GM19043 (cell line): ENCODE data around the gene ZIC5.

ENCODE experiments used
- ATAC-seq: cut with Tn5 transposase; IDR thresholded peaks from one replicate; pipeline ENCODE4 v1.9.1; 2021; ENCODE audit warnings: low read depth; ENCODE audit not compliant: unreplicated experiment

ZIC5 gene

DNA sequence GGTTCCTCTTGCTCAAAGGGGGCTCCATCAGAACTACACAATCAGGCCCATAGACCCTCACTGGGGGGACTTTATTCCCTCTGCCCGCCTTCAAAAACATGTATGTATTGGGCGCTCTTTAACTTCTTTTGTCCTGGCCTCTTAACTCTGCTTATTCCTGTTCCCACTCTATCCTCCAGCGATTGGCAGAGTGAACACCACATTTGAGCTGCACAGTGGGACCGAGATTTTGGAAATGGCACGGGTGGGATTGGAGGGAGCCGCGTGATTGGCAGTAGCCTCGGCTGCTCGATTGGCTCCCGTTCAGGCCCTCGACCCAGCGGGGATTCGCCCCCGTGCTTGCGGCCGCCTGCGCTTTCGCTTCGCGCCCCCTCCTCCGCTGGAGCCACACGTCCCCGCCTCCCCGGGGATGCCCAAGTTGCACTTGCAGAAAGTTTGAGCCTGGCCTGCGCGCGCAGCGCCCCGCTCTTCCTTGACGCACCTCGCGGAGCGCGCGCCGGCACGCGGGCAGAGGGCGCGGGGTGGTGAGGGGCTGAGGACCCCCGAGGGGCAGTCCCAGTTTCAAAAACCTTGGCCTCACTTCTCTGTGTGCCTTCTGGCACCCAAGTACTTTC is at the start of gene ZIC5:
Gene ZIC5 (minus strand): TSS at position 192 of the 614 bp plus-strand sequence. CDS start 164 bp downstream, at position 28.
- ATAC-seq: no peak

DNA sequence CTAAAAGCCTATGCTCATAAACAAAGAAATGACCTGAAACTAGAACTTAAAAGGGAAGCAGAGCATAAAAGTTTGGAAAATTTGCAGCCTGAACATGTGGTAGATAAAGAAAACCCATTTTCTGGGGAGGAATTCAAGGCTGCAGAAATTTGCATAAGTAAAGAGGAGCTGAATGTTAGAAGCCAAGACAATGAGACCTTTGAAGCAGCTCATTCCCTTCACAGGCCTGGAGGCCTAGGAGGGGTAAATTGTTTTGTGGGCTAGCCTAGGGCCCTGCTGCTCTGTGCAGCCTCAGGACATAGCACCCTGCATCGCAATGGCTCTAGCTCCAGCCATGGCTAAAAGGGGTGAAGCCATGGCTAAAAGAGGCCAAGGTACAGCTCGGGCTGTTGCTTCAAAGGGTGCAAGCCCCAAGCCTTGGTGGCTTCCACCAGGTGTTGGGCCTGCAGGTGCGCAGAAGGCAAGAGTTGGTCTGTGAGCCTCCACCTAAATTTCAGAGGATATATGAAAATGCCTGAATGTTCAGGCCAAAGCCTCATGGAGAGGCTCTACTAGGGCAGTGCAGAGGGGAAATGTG is 48.3 kb upstream of the ZIC5 start:
- no peak for ATAC-seq

DNA sequence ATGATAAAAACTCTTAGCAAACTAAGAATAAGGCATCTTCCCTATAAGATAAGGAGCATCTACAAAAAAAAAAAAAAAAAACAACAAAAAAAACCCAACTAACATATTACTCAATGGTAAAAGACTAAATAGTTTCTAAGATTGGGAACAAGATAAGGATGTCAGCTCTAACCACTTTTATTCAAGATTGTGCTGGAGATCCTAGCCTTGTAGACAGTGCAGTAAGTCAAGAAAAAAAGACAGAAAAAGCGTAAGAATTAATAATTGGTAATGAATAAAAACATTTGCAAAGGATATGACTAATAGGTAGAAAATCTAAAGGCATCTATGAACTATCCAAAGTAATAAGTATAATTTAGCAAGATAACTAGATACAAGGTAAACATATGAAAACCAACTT is 43.1 kb upstream of the ZIC5 start:
- no peak for ATAC-seq

DNA sequence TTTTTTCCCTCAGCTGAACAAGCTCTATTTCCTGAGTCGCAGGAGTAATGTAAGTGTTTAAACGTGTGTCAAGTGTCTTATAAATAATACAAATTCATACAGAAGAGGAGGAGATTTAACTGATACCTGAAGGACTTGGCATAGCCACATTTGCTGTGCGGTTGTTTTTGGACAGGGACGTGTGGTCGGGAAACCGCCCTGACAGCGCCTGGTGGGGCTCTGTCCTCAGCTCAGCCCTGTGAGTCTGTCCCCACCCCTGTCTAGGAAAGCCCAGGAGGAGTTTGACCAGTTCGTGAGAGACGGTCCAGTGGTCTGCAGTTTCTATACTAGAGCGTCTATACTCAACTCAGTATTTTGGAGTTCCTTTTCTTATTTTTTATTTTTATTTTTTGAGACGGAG is 26.7 kb upstream of the ZIC5 start:
- no peak for ATAC-seq

DNA sequence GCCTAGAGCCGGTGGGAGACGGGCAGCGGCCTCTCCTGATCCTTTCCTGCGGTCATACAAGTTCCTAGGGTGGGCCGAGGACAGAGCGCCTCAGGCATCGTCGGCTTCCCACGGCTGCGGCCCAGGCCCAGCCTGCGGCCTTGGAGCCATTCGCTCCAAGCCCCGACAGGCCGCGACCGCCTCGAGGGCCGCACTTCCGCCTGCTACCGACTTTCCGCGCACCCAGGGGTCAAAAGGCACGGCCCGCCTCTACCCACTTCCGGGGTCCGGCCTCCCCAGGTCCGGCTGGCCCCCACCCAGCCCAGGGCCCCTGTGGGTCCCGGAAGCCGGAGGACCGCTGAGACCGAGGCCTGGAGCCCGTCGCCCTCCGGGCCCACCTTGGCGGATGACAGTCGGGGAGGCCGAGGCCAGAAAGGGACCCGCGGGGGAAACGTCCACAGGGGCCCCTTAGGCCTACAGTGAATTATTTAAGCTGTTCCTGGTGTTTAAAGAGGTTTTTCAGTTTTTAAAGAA is 26.2 kb upstream of the ZIC5 start:
- no peak for ATAC-seq

DNA sequence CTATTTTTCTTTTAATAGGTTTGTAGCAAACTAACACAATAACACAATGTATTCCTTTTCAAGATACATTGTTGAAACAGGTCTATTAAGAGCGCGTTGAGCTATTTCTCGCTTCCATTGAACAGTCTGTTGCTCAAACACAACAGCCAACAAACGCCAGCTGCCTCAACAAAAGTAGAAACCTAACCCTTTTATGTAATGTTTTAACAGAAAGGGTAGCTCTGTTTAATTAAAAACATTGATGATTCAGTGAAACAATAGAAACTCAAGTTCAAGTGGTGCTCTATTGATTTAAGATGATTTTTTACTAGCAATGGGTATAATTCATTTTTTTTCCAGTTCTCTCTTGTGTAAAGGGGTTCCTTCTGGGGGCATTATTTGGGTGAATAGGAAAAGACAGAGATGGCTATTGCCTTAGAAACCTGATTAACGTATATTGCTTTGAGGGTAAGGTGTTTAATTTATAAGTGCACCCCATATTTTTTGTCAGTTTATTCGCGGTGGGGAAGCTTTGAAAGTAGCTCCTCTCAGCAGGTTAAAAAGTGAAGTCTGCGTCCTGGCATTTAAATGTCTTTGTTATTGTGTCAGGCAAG is 24.9 kb upstream of the ZIC5 start:
- no peak for ATAC-seq

DNA sequence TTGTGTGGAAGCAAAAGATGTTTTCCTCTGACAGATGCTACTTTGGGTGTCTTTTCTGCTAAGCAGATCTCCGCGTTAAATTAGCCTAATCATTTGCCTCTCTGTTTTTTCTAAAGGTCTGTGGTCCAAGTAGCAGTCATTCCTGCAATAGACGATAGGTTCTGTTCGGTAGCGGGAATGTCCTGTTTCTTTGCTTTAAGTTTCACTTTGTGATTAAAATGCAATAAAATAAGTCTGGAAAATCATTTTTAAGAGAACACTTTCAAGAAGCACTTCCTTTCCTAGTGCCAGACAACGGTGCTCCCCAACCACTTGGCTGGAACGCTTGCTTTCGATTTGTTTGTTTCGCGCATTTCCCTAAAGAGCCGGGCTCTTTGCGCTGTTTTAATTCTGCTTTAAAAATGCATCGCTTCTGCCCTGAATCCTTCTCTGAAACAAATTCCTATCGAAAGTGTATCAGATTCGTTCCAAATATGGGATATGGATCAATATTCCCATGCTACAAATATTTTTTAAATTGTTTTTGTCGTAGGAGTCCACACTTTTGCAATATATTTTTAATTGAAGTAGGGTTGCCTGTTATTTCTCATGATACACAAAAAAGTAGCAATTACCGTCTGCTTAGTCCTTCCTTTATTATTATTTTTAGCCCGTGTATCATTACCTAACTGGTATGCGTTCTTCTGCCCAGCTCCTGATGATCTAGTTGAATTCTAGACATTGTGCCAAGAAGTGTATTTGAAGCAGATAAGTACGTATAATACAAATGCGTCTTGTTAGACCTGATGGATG is 24.2 kb upstream of the ZIC5 start:
- no peak for ATAC-seq

DNA sequence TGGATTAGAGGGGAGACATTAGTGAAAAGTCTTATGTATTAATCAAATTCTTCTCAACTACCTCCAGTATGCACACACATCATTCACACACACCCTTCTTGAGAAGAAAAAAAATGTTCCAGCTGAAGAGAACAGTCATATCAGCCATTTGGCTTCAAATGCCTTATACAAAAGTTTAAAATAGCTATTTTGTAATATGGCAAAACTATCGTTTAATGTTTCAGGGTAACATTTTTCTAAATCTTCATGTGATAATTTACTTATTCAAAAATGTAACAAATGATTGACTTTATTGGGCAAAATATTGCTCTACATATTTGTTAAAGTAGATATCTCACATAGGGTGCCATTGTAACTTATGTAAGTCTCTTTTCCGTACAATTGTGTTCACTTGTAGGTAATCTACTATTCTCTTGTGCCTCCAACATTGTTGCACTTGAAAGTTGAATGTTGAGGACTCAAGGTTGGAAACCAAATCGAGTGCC is 23.6 kb upstream of the ZIC5 start:
- ATAC-seq: no peak

DNA sequence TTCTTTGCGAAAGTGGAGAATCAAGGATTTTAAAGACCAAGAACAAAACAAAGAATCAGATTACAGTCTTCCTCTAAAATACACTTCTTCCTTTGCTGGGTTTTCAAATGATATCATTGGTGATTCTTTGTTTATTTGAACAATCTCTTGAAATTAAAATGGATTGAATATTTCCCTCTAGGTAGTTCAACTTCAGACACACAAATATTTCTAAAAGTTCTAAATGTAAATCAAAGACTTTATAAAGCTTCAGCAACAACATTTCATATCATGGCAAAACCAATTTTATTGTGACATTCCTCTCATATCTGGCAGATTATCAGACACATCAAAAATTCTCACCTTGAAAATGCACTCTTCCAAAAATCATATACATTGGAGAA is 23.1 kb upstream of the ZIC5 start:
- no peak for ATAC-seq

DNA sequence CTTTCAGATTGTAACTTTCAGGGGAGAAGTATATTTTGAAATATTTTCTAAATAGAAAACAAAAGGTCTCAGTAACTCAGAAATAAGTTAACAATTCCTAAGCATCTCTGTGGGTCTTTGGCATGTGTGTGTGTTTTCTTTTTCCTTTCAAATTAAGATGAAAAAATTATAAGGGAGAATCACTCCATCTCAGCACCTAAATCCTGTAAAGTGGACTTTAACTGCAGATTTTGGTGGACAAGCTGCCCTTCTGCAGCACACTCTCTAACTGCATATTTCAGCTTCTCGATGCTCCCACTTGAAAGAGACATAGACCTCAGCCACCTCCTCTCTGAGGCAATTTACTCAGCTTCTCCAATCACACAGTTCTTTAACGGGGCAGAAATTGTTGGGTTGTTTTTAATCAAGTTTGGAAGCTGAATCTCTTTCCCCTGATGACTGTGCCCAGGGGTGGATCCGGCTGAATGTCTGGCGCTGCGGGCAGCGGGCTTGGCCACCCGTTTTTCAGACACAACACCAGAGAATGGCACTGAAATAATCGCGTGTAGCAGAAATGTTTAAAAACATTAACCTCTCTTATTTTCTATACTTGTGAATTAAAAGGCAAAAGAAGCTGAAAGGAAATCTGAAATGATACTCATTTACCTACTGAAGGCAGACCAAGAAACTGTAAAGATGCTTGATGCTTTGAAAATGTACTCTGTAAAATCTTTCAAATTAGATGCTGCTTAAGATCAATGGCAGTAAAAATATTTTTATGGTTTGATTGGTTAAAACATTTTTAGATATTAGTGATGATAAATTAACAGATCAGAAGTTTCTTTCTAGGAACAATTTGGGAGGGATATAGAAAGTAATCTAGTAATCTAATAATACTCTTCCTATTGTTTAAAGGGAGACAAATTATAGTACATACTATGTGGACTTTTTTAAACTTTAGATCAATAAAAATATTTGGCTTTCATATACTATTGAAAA is 22.4 kb upstream of the ZIC5 start:
- ATAC-seq: no peak

DNA sequence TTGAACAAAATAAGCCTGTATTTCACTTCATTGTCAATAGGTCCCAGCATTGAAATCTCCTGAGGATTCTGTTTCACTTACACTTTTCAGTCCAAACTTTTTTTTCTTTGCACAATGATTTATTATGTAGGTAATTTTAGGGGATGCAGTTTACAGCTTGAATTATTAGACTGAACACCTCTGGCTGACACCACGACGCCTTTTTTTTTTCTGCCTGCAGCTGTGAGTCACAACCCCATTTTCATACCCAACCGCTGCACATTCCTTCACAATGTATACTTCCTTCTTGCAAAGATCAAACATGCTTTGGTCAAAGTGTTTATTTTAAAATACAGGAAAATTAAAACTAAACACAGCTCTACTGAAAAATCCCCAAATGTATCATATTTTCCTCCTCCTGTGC is 21.4 kb upstream of the ZIC5 start:
- no peak for ATAC-seq

DNA sequence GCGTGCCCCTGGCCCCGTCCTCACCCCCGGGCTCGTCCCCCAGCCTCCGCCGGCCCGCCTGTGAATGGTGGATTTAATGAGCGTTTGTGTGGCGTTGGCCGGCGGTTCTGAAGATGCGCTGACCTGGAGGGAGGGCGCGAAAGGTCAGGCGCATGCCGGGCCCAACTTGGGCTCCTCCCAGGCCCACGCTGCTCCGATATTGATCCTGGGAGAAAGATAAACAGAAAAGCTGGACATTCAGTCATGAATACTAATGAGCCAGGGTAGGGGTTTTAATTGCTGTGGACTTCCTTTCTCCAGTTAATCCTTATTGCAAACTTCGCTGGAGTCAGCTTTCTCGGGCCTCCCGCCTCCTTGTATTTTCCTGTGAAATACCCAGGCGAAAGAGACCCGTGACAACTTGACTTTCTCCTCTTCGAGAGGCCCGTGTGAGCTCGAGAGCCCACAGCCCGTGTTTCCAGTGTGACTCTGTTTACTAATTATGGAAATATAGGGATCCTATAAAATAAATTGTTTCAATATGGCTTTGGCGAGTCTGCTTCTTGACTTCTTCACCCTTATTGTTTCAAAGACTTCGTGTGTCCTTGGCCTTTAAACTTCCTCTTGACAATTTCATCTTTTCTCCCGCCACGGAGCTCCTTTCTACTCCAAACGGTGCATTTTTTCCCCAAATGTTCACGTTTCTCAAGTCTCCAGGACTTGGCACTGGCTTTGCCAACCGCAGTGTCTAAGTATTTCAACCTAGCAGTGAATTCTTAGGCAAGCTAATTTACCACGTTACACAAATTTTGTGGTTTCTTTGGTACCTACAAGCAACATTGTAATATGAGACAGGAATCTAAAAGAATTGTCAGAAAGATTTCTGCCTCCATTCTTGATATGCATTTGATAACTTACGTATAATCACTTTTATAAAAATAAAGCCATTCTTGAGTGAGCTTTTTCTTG is 20.5 kb upstream of the ZIC5 start:
- ATAC-seq: no peak

DNA sequence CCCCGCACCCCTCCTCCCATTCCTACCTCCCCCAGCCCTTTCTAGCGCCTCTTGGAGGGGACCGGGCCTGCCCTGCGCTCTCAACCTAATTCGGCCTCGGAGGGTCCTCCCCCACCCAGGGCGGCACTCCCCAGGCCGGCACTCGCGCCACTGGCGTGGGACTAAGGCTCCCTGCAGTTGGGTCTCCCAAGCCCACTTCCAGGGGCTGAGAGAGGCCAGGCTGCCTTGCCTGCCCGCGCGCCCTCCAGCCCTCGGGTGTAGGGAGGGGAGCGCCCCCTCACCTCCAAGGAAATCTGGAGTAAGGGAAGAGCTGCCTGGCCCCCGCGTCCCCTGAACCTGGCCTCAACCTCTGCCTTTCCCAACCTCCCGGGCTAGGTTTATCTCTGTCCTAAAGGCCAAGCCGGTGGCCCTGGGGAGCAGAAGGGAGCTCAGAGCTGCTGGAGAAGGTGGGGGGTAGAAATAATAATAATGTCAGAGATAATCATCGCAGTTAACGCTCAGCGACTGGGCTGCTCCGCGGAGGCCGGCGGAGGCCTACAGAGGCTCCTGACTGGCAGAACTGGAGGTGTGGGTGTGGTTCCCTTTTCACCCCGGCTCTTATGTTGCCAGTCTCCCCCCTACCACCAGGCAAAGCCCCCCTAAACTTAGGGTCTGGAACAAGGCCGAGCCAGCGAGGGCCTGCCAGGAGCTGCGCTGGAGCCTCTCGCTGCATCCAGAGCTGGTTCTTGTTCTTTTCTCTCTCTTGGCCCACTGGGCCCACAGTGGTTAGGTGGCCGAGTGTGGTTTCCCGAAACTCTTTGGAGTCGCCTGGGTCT is 19.7 kb upstream of the ZIC5 start:
- no peak for ATAC-seq

DNA sequence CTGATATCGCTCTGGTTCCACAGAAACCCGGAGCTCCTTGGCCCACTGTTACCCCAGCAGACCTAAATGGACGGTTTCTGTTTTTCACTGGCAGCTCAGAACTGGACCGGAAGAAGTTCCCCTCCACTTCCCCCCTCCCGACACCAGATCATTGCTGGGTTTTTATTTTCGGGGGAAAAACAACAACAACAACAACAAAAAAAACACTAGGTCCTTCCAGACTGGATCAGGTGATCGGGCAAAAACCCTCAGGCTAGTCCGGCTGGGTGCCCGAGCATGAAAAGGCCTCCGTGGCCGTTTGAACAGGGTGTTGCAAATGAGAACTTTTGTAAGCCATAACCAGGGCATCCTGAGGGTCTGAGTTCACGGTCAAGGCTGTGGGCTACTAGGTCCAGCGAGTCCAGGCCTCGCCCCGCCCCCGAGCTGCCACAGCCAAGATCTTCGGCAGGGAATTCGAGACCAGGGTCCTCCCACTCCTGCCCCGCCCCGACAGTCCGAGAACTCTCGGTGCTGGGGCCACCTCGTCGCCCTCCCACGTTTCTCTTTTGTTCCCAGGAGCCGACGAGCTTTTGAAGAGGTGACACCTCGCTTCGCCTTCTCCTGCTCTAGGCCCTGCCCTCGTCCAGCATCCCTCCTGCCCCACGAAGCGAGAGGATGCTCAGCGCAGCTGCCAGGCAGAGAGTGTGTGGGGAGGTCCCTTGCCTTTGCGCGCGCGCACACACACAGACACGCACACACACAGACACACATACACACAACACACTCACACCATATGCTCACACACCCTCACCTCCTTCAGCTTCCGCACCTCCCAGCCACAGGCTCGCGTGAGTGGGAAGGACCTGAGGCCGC is 18.8 kb upstream of the ZIC5 start:
- no peak for ATAC-seq

DNA sequence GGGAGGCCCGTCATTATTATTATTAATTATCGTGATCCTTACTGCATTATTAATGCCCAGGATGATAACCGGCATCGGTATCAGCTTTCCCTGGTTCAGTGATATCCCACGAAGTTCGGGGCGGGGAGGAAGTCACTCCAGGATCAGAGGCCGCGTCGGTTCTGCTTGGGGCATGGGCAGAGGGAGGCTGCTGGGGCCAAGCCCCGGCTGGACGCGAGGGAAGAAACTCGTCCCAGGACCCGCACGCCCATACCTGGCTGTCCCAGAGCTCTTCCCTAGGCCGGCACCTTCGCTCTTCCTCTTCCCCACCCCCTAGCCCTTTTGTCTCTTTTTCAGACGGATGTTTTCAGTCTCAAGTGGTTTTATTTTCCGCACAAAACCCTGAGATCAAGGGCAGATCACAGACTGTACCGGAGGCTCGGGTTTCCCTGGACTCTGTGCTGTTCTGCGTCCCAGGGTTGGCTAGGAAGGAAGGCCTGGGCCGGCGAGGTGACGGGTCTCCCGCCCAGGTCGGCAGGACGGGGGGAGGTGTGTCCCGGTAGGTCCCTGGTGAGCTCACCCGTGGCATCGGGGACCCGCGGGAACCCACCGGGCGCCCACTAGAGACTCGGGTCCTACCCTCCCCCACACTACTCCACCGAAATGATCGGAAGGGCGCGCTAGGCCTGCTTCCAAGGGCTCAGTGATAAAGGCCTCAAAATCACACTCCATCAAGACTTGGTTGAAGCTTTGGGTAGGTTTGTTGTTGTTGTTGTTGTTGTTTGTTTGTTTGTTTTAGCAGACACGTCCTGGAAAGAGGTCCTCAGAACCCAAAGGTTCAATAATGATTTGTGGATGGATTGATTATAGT is 17.9 kb upstream of the ZIC5 start:
- no peak for ATAC-seq

DNA sequence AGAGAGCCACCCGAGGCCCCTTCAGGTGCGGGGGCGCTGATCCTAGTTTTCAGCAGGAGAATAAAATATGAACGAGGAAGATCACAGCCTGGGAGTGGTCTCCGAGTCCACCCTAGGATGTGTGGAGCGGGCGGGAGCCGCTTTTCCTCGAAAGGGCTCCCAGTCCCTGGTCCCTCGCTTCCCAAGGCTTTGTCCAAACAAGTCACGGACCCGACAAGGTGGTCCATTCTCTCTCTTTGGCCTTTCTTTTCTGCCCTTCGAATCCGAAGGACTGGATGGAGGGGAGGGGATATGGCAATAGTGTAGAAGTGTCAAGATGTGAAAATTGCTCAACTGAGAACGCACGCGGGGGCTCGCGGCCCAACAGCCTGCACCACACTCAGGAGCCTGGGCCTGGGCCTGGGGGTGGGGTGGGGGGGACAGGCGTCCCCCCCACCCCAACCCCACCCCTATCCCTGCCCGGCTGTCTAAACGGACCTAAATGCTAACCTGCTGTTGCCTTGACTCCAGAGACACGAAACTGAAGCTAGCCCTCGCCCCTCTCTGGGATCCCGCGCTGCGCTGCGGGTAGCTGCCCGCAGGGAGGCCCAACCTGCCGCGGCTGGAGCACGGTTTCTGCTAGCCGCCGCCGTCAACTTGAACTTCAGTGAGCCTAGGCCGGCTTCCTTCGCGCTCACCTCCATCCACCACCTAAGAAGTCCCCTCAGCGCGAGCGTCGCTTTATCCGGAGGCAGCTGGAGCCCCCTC is 17.1 kb upstream of the ZIC5 start:
- no peak for ATAC-seq
